Muscle of leg (tissue), 11 donors: ENCODE results near the gene UBE2Q2. TPM values are rescaled to one million over a fixed set of nuclear protein-coding genes. Genes with fewer than 3 reads are reported as not detected.
A peak's percentile ranks its signal among the peaks of the same experiment; 100 is the strongest.

Experiments used
- DNase-seq: peaks from one replicate; pipeline ENCODE4 v3.0.0; 2013
- H3K27ac ChIP-seq: one replicate; pipeline ENCODE4 v1.5.1; 2013; ENCODE audit warnings: mild to moderate bottlenecking, low read length, control low read depth
- H3K27me3 ChIP-seq: one replicate; pipeline ENCODE4 v1.6.1; 2013; ENCODE audit warnings: low read length; ENCODE audit not compliant: control insufficient read depth, insufficient read depth
- H3K36me3 ChIP-seq: one replicate; pipeline ENCODE4 v1.6.1; 2013; ENCODE audit warnings: low read length; ENCODE audit not compliant: control insufficient read depth, insufficient read depth
- H3K4me1 ChIP-seq: one replicate; pipeline ENCODE4 v1.6.1; 2013; ENCODE audit warnings: low read length; ENCODE audit not compliant: control insufficient read depth, insufficient read depth
- H3K4me3 ChIP-seq: one replicate; pipeline ENCODE4 v1.5.1; 2013; ENCODE audit warnings: low read length, control low read depth
- H3K9me3 ChIP-seq: replicated peaks from 2 replicates; pipeline ENCODE4 v1.6.1; 2013; ENCODE audit warnings: low read depth, low read length; ENCODE audit not compliant: control insufficient read depth
- WGBS: methylation state at CpG from one replicate; pipeline ENCODE4 v1.1.5; 2013; ENCODE audit warnings: missing lambda C conversion rate; ENCODE audit not compliant: insufficient coverage; 5-methylcytosine and 5-hydroxymethylcytosine counted together
- polyA plus RNA-seq, 8 donors: library from polyadenylated mRNA; unstranded; fragments of 120-200 nt; gene quantifications; one replicate each; pipeline versions ENCODE4 v1.2.1 to v1.2.3, GENCODE V29; 2013; ENCODE audit warnings: inconsistent platforms in 1 of 8, low replicate concordance in 1 of 8; ENCODE audit not compliant: insufficient read length in 8 of 8, insufficient read depth in 1 of 8
- total RNA-seq: library from RNA; stranded (reverse); fragments of 120-200 nt; gene quantifications from one replicate; pipeline ENCODE4 v1.2.4, GENCODE V29; 2013

The UBE2Q2 gene
- total and polyA plus RNA-seq, 9 donors = 40.9 to 55.7 (median 45.8) TPM

DNA sequence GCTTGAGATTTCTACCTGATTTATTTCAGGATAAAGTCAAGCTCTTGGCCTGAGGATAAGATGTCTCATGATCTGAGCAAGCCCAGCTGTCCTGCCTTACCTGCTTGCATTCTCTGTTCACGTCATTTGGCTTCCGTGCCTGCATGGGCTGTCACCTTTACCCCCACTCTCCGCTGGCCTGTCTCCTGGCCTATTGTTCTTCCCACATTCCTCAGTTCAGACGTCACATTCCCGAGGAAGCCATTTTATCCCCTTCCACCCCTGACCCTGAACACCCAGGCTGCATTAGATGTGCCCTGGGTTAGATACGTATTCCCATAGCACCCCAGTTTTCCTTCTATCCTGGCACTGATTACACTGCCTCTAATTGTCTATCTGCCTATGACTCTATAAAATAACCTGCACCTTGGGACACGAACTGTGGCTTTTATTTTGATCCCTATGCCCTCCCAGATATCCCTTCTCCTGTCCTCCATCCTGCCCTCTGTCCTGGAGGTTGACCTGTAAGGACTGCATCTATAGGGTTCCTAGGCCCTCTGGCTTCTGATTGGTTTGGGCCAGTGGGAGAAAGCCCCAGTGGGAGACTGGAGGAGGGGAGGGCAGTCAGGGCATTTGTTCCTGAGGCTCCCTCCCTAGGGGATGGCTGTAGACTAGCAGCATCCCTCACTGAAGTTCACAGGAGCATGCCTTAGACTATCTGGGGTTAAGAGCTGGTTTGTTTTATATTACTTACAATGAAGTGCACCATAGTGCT lies 19.2 kb upstream of the UBE2Q2 start:
- no peaks in the 10 kb centered on the region for H3K9me3 ChIP-seq
- WGBS = 51% methylated on average over 7 of the region's 7 CpGs
- no peak for DNase-seq
- no peaks in the 10 kb centered on the region for H3K36me3 ChIP-seq
- no peak overlapping the region for H3K4me3 ChIP-seq
- H3K27me3 ChIP-seq = peaks cover 4% of the 10 kb centered on the region
- H3K4me1 ChIP-seq = no peaks in the 10 kb centered on the region
- H3K27ac ChIP-seq = no peak overlapping the region

GRCh38 chr15:75827691-75828090 lies 15.6 kb upstream of the UBE2Q2 start:
- H3K27me3 ChIP-seq = peaks cover 4% of the 10 kb centered on the region
- no peaks in the 10 kb centered on the region for H3K9me3 ChIP-seq
- no peak overlapping the region for H3K27ac ChIP-seq
- DNase-seq = no peak
- H3K4me1 ChIP-seq = no peaks in the 10 kb centered on the region
- H3K36me3 ChIP-seq = no peaks in the 10 kb centered on the region
- WGBS = 91% methylated on average over 1 of the region's 3 CpGs
- H3K4me3 ChIP-seq = no peak overlapping the region

DNA sequence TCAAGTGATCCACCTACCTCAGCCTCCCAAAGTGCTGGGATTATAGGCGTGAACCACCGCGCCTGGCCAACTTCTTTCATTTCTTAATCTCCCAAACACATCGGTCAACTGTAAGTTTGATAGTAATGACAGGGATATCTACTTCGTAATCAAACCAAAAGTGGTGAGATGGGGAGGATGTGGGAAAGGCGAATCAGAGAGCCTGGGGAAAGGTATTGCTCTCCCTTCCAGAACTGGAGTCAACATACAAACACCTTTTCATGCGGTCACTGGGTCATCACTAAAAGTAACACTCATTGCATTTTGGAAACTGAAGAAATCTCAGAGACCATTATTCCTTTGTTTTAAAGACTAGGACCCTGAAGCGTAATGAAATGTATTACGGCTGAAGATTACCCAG lies 14.8 kb upstream of the UBE2Q2 start:
- Histone ChIP-seq H3K27me3 (peaks cover 4% of the 10 kb centered on the region), H3K4me3 (no peak overlapping the region), H3K27ac (no peak overlapping the region), H3K4me1 (no peaks in the 10 kb centered on the region), H3K36me3 (no peaks in the 10 kb centered on the region), H3K9me3 (no peaks in the 10 kb centered on the region)
- WGBS = 71% methylated on average over 1 of the region's 9 CpGs
- no peak for DNase-seq

- H3K27me3 ChIP-seq = peaks cover 4% of the 10 kb centered on the region
- H3K9me3 ChIP-seq = no peaks in the 10 kb centered on the region
- no peak for DNase-seq
- no peak overlapping the region for H3K27ac ChIP-seq
- H3K4me1 ChIP-seq = no peaks in the 10 kb centered on the region
- 61% methylated on average over 7 of the region's 8 CpGs for WGBS
- H3K36me3 ChIP-seq = no peaks in the 10 kb centered on the region
- no peak overlapping the region for H3K4me3 ChIP-seq
These were observed 12.1 kb upstream of the UBE2Q2 start for GRCh38 chr15:75830910-75831805.

DNA sequence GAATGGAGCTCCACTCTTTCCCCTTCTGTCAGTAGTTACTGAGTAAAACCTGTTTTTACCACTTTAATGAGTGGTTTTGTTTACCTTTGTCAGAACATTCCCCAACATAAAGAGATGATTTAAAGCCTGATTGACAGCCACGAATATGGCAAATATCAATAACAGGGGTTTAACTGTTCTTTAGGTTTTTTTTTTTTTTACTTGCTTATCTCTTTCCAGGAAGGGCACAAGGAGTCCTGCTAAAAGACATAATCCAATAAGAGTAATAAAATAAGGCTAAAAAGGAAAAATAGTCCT lies 11.5 kb upstream of the UBE2Q2 start:
- H3K27me3 ChIP-seq = peaks cover 2% of the 10 kb centered on the region
- H3K4me1 ChIP-seq = no peaks in the 10 kb centered on the region
- no peak for DNase-seq
- no peaks in the 10 kb centered on the region for H3K9me3 ChIP-seq
- H3K27ac ChIP-seq = no peak overlapping the region
- no peaks in the 10 kb centered on the region for H3K36me3 ChIP-seq
- no peak overlapping the region for H3K4me3 ChIP-seq
- WGBS = no CpG with 5 or more reads among the region's 1 CpG

GRCh38 chr15:75832114-75832513 lies 11.1 kb upstream of the UBE2Q2 start:
- Histone ChIP-seq H3K9me3 (no peaks in the 10 kb centered on the region), H3K4me1 (no peaks in the 10 kb centered on the region), H3K36me3 (no peaks in the 10 kb centered on the region), H3K27me3 (peaks cover 2% of the 10 kb centered on the region), H3K4me3 (no peak overlapping the region), H3K27ac (no peak overlapping the region)
- no peak for DNase-seq
- WGBS = 37% methylated on average over 2 of the region's 3 CpGs

DNA sequence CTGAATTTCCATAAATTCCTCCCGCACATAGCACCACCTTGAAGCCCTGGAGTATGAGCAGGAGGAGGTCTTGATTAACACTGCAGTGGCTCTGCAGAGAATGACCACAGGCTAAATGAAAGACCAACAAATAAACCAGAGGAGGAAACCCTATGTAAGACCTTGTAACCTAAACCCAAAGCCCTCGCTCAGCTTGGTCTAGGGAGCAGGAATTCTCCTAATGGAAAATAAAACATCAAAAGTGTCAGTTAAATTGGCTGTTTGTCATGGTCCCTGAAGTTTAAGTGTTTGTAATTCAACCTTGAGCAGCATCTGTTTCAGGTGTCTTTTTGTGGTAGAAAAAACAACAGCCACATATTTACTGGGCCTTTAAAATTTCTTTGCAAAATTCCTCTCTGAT lies 9.2 kb upstream of the UBE2Q2 start:
- WGBS = no CpG with 5 or more reads among the region's 2 CpGs
- H3K27ac ChIP-seq = no peak overlapping the region
- H3K4me1 ChIP-seq = no peaks in the 10 kb centered on the region
- H3K36me3 ChIP-seq = no peaks in the 10 kb centered on the region
- H3K4me3 ChIP-seq = no peak overlapping the region
- H3K27me3 ChIP-seq = peaks cover 2% of the 10 kb centered on the region
- no peaks in the 10 kb centered on the region for H3K9me3 ChIP-seq
- no peak for DNase-seq

GRCh38 chr15:75835990-75836958 lies 7.0 kb upstream of the UBE2Q2 start:
- Histone ChIP-seq H3K9me3 (no peaks in the 10 kb centered on the region), H3K4me1 (peaks cover 4% of the 10 kb centered on the region), H3K4me3 (no peak overlapping the region), H3K27me3 (peaks cover 2% of the 10 kb centered on the region), H3K36me3 (no peaks in the 10 kb centered on the region), H3K27ac (no peak overlapping the region)
- DNase-seq = no peak
- whole genome bisulfite sequencing = no CpG with 5 or more reads among the region's 2 CpGs

- Histone ChIP-seq H3K9me3 (no peaks in the 10 kb centered on the region), H3K36me3 (no peaks in the 10 kb centered on the region), H3K4me3 (no peak overlapping the region), H3K4me1 (peaks cover 4% of the 10 kb centered on the region), H3K27me3 (peaks cover 2% of the 10 kb centered on the region), H3K27ac (no peak overlapping the region)
- 100% methylated on average over 2 of the region's 2 CpGs for WGBS
- DNase-seq = no peak
These were observed 6.3 kb upstream of the UBE2Q2 start for GRCh38 chr15:75836959-75837334.

DNA sequence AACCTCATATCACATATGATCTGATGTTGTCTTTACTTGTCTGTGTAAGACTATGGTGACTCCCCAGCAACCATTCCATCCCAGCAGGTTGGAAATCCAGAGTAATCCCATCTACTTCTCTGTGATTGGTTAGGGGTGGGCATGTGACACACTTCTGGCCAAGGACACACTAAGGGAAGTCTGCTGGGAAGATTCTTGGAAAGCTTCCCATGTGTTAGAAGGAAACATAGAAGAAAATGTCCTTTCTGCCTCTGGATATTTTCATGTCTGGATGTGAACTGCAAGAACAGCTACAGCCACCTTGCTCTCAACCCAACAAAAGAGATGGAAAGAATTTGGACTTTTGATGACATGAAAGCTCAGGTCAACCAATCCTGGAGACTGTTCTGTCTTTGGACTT lies 2.6 kb upstream of the UBE2Q2 start:
- peak; percentile 96 for DNase-seq
- Histone ChIP-seq H3K27ac (peak overlapping the region; percentile 57), H3K9me3 (no peaks in the 10 kb centered on the region), H3K4me3 (no peak overlapping the region), H3K27me3 (no peaks in the 10 kb centered on the region), H3K4me1 (peaks cover 24% of the 10 kb centered on the region), H3K36me3 (peaks cover 5% of the 10 kb centered on the region)
